ENCODE data around the gene FBN3.

DNA sequence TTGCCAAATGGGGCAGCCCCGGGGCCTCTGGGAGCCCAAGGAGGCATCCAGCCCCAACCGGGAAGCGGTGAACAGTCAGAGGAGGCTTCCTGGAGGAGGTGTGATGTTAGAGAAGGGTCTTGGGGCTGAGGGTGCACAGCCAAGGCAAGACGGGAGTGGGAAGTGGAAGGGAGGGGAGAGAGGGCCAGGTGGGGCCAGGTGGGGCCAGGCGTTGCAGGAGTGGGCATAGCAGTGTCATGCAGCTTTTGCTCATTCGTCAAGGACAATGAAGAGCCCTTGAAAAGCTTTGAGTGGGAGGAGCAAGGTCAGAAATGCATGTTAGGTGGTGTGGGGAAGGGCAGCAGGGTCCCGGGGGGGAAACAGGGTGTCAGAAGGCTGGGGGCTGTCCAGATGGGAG lies 1.8 kb downstream of the FBN3 start:
- TF ChIP-seq, protein P1, sequence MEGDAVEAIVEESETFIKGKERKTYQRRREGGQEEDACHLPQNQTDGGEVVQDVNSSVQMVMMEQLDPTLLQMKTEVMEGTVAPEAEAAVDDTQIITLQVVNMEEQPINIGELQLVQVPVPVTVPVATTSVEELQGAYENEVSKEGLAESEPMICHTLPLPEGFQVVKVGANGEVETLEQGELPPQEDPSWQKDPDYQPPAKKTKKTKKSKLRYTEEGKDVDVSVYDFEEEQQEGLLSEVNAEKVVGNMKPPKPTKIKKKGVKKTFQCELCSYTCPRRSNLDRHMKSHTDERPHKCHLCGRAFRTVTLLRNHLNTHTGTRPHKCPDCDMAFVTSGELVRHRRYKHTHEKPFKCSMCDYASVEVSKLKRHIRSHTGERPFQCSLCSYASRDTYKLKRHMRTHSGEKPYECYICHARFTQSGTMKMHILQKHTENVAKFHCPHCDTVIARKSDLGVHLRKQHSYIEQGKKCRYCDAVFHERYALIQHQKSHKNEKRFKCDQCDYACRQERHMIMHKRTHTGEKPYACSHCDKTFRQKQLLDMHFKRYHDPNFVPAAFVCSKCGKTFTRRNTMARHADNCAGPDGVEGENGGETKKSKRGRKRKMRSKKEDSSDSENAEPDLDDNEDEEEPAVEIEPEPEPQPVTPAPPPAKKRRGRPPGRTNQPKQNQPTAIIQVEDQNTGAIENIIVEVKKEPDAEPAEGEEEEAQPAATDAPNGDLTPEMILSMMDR (tag by site-specific recombination; IDR thresholded peaks at IDR 0.05): no peak
- TF ChIP-seq, protein P2, sequence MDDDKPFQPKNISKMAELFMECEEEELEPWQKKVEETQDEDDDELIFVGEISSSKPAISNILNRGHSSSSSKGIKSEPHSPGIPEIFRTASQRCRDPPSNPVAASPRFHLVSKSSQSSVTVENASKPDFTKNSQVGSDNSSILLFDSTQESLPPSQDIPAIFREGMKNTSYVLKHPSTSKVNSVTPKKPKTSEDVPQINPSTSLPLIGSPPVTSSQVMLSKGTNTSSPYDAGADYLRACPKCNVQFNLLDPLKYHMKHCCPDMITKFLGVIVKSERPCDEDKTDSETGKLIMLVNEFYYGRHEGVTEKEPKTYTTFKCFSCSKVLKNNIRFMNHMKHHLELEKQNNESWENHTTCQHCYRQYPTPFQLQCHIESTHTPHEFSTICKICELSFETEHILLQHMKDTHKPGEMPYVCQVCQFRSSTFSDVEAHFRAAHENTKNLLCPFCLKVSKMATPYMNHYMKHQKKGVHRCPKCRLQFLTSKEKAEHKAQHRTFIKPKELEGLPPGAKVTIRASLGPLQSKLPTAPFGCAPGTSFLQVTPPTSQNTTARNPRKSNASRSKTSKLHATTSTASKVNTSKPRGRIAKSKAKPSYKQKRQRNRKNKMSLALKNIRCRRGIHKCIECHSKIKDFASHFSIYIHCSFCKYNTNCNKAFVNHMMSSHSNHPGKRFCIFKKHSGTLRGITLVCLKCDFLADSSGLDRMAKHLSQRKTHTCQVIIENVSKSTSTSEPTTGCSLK (tag by site-specific recombination; IDR thresholded peaks at IDR 0.05): no peak
- TF ChIP-seq ZNF24 (tag by site-specific recombination; IDR thresholded peaks at IDR 0.05): no peak
- no peak for TF ChIP-seq ZNF394 (tag by site-specific recombination; IDR thresholded peaks at IDR 0.05; ENCODE audit: borderline replicate concordance)
- TF ChIP-seq, protein P3, sequence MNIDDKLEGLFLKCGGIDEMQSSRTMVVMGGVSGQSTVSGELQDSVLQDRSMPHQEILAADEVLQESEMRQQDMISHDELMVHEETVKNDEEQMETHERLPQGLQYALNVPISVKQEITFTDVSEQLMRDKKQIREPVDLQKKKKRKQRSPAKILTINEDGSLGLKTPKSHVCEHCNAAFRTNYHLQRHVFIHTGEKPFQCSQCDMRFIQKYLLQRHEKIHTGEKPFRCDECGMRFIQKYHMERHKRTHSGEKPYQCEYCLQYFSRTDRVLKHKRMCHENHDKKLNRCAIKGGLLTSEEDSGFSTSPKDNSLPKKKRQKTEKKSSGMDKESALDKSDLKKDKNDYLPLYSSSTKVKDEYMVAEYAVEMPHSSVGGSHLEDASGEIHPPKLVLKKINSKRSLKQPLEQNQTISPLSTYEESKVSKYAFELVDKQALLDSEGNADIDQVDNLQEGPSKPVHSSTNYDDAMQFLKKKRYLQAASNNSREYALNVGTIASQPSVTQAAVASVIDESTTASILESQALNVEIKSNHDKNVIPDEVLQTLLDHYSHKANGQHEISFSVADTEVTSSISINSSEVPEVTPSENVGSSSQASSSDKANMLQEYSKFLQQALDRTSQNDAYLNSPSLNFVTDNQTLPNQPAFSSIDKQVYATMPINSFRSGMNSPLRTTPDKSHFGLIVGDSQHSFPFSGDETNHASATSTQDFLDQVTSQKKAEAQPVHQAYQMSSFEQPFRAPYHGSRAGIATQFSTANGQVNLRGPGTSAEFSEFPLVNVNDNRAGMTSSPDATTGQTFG (tag by site-specific recombination; IDR thresholded peaks at IDR 0.05; ENCODE audit: borderline replicate concordance): no peak
- TF ChIP-seq ZFP41 (tag by site-specific recombination; IDR thresholded peaks at IDR 0.05; ENCODE audit: borderline replicate concordance): no peak
- no peak for TF ChIP-seq ZNF585B (tag by site-specific recombination; IDR thresholded peaks at IDR 0.05)
- TF ChIP-seq, protein P4, sequence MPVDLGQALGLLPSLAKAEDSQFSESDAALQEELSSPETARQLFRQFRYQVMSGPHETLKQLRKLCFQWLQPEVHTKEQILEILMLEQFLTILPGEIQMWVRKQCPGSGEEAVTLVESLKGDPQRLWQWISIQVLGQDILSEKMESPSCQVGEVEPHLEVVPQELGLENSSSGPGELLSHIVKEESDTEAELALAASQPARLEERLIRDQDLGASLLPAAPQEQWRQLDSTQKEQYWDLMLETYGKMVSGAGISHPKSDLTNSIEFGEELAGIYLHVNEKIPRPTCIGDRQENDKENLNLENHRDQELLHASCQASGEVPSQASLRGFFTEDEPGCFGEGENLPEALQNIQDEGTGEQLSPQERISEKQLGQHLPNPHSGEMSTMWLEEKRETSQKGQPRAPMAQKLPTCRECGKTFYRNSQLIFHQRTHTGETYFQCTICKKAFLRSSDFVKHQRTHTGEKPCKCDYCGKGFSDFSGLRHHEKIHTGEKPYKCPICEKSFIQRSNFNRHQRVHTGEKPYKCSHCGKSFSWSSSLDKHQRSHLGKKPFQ (tag by site-specific recombination; IDR thresholded peaks at IDR 0.05): no peak
- TF ChIP-seq ZNF19 (tag by site-specific recombination; IDR thresholded peaks at IDR 0.05; ENCODE audit: low read depth): no peak
- TF ChIP-seq ZBTB20 (tag by site-specific recombination; IDR thresholded peaks at IDR 0.05): no peak
- TF ChIP-seq, protein P5, sequence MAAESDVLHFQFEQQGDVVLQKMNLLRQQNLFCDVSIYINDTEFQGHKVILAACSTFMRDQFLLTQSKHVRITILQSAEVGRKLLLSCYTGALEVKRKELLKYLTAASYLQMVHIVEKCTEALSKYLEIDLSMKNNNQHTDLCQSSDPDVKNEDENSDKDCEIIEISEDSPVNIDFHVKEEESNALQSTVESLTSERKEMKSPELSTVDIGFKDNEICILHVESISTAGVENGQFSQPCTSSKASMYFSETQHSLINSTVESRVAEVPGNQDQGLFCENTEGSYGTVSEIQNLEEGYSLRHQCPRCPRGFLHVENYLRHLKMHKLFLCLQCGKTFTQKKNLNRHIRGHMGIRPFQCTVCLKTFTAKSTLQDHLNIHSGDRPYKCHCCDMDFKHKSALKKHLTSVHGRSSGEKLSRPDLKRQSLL (tag by site-specific recombination; IDR thresholded peaks at IDR 0.05): no peak
- no peak for TF ChIP-seq ZNF510 (tag by site-specific recombination; IDR thresholded peaks at IDR 0.05; ENCODE audit: insufficient replicate concordance)

Measured in HEK293 (cell line).